ENCODE data around the gene ADRM1.

Gene ADRM1

DNA sequence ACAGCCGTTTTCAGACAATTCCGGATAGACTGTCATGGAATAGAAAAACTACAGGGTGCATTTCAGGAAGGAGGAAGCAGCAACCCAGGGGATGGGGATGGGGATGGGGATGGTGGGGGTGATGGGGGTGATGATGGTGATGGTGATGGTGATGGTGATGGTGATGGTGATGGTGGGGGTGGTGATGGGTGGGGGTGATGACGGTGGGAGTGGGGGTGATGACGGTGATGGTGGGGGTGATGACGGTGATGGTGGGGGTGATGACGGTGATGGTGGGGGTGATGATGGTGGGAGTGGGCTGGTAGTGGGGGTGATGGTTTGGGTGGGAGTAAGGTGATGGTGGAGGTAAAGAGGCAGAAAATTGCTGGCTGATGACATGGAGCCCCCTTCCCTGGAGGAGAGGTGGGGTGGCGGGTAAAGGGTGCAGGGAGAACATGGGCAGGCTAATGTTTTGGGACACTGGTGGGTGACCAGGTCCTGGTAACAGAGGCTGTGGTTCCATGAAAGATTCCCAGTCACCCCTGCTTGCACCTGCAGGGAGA is 46.8 kb downstream of the ADRM1 start:
- Histone ChIP-seq H3K4me1 (ENCODE audit: control insufficient read depth in 1 of 2, insufficient read depth in 2 of 2, low read length in 2 of 2) (peaks cover 0 to 23% of the 10 kb centered on the region in 2 donors), H3K4me3 (ENCODE audit: low read depth in 1 of 2, low read length in 2 of 2) (no peak overlapping the region), H3K27me3 (ENCODE audit: low read depth, low read length) (no peaks in the 10 kb centered on the region), H3K9me3 (ENCODE audit: control insufficient read depth in 1 of 2, low read length in 2 of 2) (peaks cover 0 to 3% of the 10 kb centered on the region in 2 donors), H3K36me3 (ENCODE audit: control insufficient read depth in 1 of 2, insufficient read depth in 2 of 2, low read length in 2 of 2) (peaks cover 0 to 43% of the 10 kb centered on the region in 2 donors), H3K27ac (ENCODE audit: low read length) (no peak overlapping the region)

DNA sequence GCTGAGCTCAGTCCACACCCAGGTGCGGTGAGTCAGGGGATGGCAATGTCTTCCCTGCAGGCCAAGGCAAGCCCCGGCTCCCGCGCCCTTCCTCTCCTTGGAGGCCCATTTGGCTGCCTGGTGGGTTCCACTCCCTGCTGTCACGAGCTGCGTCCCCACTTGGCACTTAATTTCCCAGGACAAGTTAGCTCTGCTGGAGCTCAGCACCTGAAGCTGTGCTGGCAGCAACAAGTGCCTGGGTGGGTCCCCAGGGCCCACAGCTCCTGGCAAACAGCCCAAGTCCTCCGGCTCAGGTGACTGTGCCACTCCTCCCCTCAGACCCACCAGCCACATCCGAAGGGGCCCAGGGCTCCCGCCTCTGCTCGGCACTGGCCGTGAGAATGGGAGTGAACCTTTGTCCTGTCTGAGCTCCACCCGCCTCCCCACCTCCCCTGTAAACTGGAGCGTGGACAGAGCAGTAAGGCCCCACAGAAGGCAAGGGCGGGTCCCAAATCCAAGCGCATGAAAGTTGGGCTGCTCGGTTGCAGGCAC is 47.4 kb downstream of the ADRM1 start:
- no peaks in the 10 kb centered on the region for H3K27me3 ChIP-seq (ENCODE audit: low read depth, low read length)
- H3K27ac ChIP-seq (ENCODE audit: low read length) = no peak overlapping the region
- H3K36me3 ChIP-seq (ENCODE audit: control insufficient read depth in 1 of 2, insufficient read depth in 2 of 2, low read length in 2 of 2) = peaks cover 0 to 43% of the 10 kb centered on the region in 2 donors
- peaks cover 2 to 29% of the 10 kb centered on the region in 2 donors for H3K4me1 ChIP-seq (ENCODE audit: control insufficient read depth in 1 of 2, insufficient read depth in 2 of 2, low read length in 2 of 2)
- no peak overlapping the region for H3K4me3 ChIP-seq (ENCODE audit: low read depth in 1 of 2, low read length in 2 of 2)
- peaks cover 0 to 3% of the 10 kb centered on the region in 2 donors for H3K9me3 ChIP-seq (ENCODE audit: control insufficient read depth in 1 of 2, low read length in 2 of 2)

DNA sequence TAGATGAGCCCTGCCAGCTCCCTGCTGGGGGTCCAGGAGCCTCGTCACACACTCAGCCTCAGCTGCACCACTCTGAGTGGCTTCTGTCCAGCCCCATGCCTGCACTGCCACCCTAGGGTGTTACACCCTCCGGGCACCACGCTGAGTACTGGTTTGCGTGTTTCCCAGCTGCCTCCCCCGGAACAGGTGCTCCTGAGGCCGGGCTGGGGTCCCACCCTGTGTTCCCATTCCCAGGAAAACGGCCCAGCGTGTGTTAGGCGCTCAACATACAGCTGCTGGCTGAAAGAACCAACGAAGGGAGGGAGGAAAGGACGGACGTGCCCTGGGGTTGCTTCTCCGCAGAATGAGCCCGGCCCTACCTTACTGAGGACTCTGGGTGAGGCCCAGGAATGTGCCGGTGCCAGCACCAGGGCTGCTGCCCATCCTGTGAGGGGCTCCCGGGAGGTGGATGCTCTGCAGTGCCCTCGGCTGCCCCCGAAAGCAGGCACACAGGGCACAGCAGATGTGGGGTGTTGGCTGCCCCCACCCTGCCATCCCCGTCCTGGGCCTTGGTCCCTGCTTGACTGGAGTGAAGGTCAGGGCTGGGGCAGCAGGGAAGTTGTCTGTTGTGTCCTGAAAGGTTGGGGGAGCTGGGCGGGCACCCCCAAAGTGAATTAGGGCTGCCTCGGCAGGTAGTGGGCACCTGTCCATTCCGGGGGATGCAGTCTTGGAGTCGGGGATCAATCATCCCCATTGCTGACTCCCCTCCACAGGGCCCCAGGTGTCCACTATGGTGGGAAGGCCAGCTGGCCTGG is 48.0 kb downstream of the ADRM1 start:
- H3K36me3 ChIP-seq (ENCODE audit: control insufficient read depth in 1 of 2, insufficient read depth in 2 of 2, low read length in 2 of 2) = peaks cover 0 to 38% of the 10 kb centered on the region in 2 donors
- H3K9me3 ChIP-seq (ENCODE audit: control insufficient read depth in 1 of 2, low read length in 2 of 2) = peaks cover 0 to 3% of the 10 kb centered on the region in 2 donors
- no peaks in the 10 kb centered on the region for H3K27me3 ChIP-seq (ENCODE audit: low read depth, low read length)

DNA sequence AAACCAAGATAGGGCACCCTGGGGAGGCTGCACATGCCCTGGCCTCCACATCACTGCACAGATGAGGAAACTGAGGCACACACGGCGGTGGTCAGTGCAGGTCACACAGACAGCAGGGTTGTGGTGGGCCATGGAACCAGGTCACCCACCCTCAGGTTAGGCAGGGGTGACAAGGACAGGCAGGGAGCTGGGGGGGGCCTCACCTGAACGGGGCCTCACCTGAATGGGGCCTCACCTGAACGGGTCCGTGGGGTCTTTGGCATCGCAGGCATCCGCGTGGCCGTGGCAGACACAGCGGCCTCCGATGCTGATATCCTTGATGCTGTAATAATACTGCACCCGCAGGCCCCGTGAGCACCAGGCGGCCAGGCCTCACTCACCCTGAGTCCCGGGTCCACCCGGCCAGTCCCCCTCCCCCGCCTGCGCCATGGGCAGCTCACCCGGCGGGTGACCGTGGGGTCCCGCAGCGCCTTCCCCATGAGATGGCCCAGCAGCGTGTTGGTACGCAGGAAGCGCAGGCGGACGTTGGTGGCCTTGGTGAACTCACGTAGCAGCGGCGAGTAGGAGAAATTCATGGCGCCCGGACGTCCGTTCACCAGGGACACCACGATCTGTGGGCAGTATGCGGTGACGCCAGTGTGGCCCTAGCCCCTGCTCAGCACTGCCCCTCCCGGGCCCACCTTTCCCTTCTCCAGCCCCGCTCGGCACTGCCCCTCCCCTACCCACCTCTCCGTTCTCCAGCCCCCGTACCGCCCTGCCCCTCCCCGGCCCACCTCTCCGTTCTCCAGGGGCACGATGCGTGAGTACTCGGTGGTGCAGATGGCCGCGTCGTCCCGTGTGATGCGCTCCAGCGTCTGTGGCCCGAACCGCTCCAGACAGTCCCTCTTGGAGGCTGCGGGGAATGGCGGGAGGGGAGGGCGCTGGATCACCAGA is 48.9 kb downstream of the ADRM1 start:
- Histone ChIP-seq H3K9me3 (ENCODE audit: control insufficient read depth in 1 of 2, low read length in 2 of 2) (peaks cover 0 to 3% of the 10 kb centered on the region in 2 donors), H3K27ac (ENCODE audit: low read length) (no peak overlapping the region), H3K4me3 (ENCODE audit: low read depth in 1 of 2, low read length in 2 of 2) (no peak overlapping the region), H3K27me3 (ENCODE audit: low read depth, low read length) (no peaks in the 10 kb centered on the region), H3K36me3 (ENCODE audit: control insufficient read depth in 1 of 2, insufficient read depth in 2 of 2, low read length in 2 of 2) (peaks cover 0 to 29% of the 10 kb centered on the region in 2 donors), H3K4me1 (ENCODE audit: control insufficient read depth in 1 of 2, insufficient read depth in 2 of 2, low read length in 2 of 2) (peaks cover 3 to 44% of the 10 kb centered on the region in 2 donors)

More for the DNA sequence above, 48.0 kb downstream of the ADRM1 start:
- Histone ChIP-seq H3K27ac (ENCODE audit: low read length) (no peak overlapping the region), H3K4me3 (ENCODE audit: low read depth in 1 of 2, low read length in 2 of 2) (no peak overlapping the region), H3K4me1 (ENCODE audit: control insufficient read depth in 1 of 2, insufficient read depth in 2 of 2, low read length in 2 of 2) (peaks cover 3 to 35% of the 10 kb centered on the region in 2 donors)

DNA sequence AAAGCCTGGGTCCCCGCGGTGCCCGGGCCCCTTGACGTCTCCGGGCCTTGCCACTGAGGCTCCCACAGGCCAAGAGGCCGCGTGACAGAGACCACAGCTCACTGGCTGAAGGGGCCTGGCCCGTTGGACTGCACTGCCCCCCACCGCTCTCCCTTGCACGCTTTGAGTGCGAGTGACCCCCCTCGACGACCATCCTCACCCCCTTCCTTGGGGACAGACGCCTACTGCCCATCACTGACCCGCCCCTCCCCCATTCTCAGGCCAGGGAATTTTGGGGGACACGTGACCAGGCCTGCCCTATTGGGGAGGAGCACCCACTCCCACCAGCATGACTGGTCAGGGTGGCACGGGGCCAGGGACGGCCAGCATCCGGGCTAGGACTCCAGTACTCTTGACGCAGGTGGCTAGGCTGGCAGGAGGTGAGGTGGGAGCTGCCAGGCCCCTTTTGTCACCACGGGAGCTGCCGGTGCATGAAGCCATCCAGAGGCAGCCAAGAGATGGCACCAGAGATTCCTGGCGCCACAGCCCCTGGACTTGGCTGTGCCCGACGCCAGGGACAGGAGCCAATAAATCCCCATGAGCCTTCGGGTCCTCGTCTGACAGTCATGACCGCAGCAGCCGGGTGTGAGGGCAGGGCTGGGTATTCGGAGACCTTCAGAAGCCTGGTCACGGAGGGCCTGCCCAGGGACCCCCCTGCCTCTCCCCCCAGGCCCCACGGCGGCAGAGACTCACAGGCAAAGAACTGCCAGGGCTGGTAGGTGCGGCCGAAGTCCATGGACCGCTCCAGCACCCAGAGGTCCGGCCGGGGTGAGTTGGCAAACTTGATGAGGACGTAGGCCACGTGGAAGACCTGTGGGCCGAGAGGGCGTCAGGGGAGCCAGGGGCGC is 49.8 kb downstream of the ADRM1 start:
- H3K9me3 ChIP-seq (ENCODE audit: control insufficient read depth in 1 of 2, low read length in 2 of 2) = peaks cover 0 to 3% of the 10 kb centered on the region in 2 donors
- no peaks in the 10 kb centered on the region for H3K27me3 ChIP-seq (ENCODE audit: low read depth, low read length)
- peaks cover 3 to 53% of the 10 kb centered on the region in 2 donors for H3K4me1 ChIP-seq (ENCODE audit: control insufficient read depth in 1 of 2, insufficient read depth in 2 of 2, low read length in 2 of 2)
- H3K36me3 ChIP-seq (ENCODE audit: control insufficient read depth in 1 of 2, insufficient read depth in 2 of 2, low read length in 2 of 2) = peaks cover 0 to 21% of the 10 kb centered on the region in 2 donors
- H3K4me3 ChIP-seq (ENCODE audit: low read depth in 1 of 2, low read length in 2 of 2) = no peak overlapping the region
- H3K27ac ChIP-seq (ENCODE audit: low read length) = no peak overlapping the region

DNA sequence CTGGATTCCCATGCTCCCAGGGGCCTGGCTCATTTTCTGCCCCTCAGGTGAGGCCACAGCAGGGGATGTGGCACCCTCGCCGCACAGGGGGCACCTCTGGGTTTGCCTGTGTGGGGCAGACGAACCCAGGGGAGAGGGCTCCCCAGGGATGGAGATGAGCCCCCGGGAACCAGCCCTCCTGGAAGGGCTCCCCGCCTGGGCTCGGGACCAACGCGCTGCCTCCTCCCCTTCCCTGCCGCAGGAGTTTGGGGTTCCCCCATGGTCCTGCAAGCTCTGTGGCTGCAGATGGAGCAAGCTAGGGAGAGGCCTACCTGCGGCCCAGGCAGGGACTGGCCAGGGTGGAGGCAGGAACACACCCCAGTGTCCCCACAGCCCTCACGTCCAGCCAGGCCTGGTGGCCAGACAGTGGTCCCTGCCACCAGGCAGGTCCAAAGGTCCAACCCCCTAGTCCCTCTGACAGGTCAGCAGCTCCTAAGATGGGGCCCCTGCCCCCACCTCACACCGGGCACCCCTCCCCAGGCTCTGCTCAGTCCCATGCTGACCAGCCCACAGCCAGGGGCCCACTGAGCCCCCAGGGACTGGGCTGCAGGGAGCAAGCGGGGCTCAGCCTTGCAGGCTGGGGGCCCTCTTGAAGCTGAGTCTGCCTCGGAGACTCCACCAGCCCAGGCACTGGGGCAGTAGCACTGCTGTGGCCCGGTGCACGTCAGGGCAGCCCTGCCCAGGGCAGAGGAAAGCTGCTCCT is 50.7 kb downstream of the ADRM1 start:
- Histone ChIP-seq H3K4me1 (ENCODE audit: control insufficient read depth in 1 of 2, insufficient read depth in 2 of 2, low read length in 2 of 2) (peaks cover 3 to 62% of the 10 kb centered on the region in 2 donors), H3K27me3 (ENCODE audit: low read depth, low read length) (no peaks in the 10 kb centered on the region), H3K9me3 (ENCODE audit: control insufficient read depth in 1 of 2, low read length in 2 of 2) (peaks cover 0 to 3% of the 10 kb centered on the region in 2 donors), H3K36me3 (ENCODE audit: control insufficient read depth in 1 of 2, insufficient read depth in 2 of 2, low read length in 2 of 2) (peaks cover 0 to 21% of the 10 kb centered on the region in 2 donors), H3K27ac (ENCODE audit: low read length) (no peak overlapping the region), H3K4me3 (ENCODE audit: low read depth in 1 of 2, low read length in 2 of 2) (no peak overlapping the region)

DNA sequence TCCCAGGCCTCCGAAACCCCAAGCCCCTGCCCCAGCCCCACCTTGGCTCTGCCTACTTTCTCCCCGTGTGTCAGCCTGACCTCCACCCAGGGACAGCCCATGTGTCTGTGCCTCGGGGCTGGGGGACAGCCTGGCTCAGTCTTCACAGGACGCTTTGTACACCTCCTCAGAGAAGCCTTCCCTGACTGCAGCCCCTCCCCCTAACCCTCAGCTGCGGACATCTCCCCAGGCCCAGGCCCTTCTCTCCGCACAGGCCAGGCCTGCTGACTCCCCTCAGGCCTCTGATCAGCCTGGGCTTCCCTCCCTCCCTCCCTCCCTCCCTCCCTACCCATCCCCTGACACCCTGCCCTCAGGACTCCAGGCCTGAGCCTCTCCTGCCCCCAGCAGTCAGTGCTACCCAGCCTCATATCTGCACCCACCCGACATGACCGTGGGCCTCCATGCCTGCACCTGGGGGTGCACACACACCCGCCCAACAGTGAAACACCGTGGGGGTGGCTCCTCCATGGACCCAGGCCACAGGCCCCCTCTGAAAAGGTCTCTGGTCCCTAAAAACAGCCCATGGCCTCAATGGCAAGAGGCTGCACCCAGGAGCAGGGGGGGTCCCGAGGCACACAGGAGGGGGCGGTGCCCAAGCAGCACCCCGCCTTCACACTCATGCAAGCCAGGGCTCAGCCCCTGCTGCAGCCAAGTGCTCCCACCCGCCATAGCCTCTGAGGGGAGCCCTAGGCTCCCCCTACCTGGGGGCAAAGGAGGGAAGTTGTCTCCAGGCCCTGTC is 51.4 kb downstream of the ADRM1 start:
- H3K4me1 ChIP-seq (ENCODE audit: control insufficient read depth in 1 of 2, insufficient read depth in 2 of 2, low read length in 2 of 2) = peaks cover 3 to 69% of the 10 kb centered on the region in 2 donors
- no peaks in the 10 kb centered on the region for H3K27me3 ChIP-seq (ENCODE audit: low read depth, low read length)
- no peak overlapping the region for H3K27ac ChIP-seq (ENCODE audit: low read length)
- H3K36me3 ChIP-seq (ENCODE audit: control insufficient read depth in 1 of 2, insufficient read depth in 2 of 2, low read length in 2 of 2) = peaks cover 0 to 21% of the 10 kb centered on the region in 2 donors
- H3K9me3 ChIP-seq (ENCODE audit: control insufficient read depth in 1 of 2, low read length in 2 of 2) = no peaks in the 10 kb centered on the region
- no peak overlapping the region for H3K4me3 ChIP-seq (ENCODE audit: low read depth in 1 of 2, low read length in 2 of 2)

DNA sequence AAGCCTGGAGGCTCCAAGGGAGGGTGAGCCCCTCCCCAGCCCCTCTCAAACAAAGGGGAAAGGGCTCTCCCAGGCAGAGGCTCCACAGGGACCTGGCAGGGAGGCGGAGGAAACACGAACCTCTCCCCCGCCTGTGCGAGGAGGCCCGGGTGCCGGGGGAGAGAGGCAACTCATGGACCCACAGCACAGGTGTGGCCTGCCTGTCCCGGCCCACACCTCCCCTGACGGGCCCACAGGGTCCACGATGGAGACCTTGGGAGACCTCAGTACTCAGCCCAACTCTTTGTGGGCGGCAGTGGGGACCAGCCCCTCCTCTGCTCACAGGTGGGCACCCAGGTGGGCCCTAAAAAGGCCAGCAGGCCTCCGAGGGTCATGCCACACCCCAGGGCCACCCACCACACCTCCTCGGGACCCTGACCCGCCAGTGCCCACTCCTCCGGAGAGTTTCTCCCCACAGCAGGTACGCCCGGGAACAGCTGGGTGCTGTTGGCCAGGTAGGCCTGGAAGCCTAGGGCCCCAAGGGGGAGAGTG is 52.1 kb downstream of the ADRM1 start:
- Histone ChIP-seq H3K27me3 (ENCODE audit: low read depth, low read length) (no peaks in the 10 kb centered on the region), H3K4me1 (ENCODE audit: control insufficient read depth in 1 of 2, insufficient read depth in 2 of 2, low read length in 2 of 2) (peaks cover 3 to 76% of the 10 kb centered on the region in 2 donors), H3K4me3 (ENCODE audit: low read depth in 1 of 2, low read length in 2 of 2) (no peak overlapping the region), H3K36me3 (ENCODE audit: control insufficient read depth in 1 of 2, insufficient read depth in 2 of 2, low read length in 2 of 2) (peaks cover 0 to 21% of the 10 kb centered on the region in 2 donors), H3K27ac (ENCODE audit: low read length) (no peak overlapping the region), H3K9me3 (ENCODE audit: control insufficient read depth in 1 of 2, low read length in 2 of 2) (no peaks in the 10 kb centered on the region)

DNA sequence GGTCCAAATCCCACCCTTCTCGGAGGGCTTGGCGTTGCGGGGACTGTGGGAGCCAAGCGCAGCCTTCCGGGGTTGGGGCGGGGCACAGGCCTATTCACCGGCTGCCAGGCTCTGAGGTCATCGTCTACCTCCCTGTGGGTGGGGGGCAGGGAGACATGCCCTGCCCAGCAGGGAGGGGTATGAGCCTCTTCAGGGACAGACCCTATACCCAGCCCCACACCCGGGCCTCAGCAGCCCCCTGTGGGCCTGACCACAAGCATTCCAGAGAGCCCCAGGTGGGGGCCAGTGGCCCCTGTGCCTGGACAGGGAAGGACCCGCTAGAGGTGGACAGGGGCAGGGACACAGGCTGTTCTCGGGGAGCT is 52.7 kb downstream of the ADRM1 start:
- Histone ChIP-seq H3K4me3 (ENCODE audit: low read depth in 1 of 2, low read length in 2 of 2) (peak overlapping the region in 1 of 2 donors; percentile 48), H3K27ac (ENCODE audit: low read length) (peak overlapping the region; percentile 56), H3K27me3 (ENCODE audit: low read depth, low read length) (no peaks in the 10 kb centered on the region), H3K9me3 (ENCODE audit: control insufficient read depth in 1 of 2, low read length in 2 of 2) (no peaks in the 10 kb centered on the region), H3K36me3 (ENCODE audit: control insufficient read depth in 1 of 2, insufficient read depth in 2 of 2, low read length in 2 of 2) (peaks cover 0 to 15% of the 10 kb centered on the region in 2 donors), H3K4me1 (ENCODE audit: control insufficient read depth in 1 of 2, insufficient read depth in 2 of 2, low read length in 2 of 2) (peaks cover 3 to 77% of the 10 kb centered on the region in 2 donors)

All from muscle layer of duodenum (tissue), 2 donors.